DND-41 (cell line): Measurements from ENCODE around the gene ILF3.

Experiments used
- EZH2 ChIP-seq: IDR thresholded peaks from 3 replicates; pipeline ENCODE4 v1.6.1; 2012; ENCODE audit warnings: borderline replicate concordance, low read depth, mild to moderate bottlenecking, moderate library complexity, low read length, inconsistent platforms; ENCODE audit not compliant: severe bottlenecking
- TF ChIP-seq, protein P1 (sequence below): IDR thresholded peaks from 2 replicates; pipeline ENCODE4 v1.5.1; 2012; ENCODE audit warnings: borderline replicate concordance, low read length, moderate library complexity, mild to moderate bottlenecking; ENCODE audit not compliant: poor library complexity, severe bottlenecking; ENCODE audit errors: extremely low read depth

DNA sequence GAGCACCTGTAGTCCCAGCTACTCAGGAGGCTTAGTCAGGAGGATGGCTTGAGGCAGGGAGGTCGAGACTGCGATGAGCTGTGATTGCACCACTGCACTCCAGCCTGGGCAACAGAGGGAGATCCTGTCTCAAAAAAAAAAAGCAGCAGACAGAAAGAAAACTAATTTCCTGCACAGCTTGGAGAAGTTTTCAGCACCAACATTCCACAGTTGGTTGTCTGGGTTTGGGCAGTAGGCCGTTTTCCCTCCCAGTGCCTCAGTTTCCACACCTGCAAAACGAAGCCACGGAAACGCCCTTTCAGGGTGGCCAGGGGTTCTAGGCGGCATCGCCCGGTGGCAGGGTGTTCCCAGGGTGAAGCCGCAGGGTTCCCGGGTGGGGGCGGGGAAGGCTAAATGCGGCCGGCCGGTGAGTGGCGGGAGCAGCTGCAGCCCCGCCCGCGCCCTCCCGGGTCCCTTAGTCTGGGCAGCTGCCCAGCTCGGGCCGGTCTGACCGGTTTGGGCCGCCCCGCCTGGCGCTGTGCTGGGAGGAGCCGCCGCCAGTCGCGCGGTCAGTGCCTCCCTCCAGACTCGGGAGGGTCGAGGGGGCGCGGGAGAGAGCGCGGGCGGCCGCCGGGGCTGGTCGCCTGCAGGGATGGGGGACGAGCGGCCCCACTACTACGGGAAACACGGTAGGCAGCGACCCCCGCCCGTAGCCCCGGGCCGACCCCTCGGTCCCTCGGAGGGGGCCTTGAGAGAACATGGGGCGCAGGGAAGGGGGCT is 29.0 kb upstream of the ILF3 start, which contains the start of gene SLC44A2:
- TF ChIP-seq, protein P1, sequence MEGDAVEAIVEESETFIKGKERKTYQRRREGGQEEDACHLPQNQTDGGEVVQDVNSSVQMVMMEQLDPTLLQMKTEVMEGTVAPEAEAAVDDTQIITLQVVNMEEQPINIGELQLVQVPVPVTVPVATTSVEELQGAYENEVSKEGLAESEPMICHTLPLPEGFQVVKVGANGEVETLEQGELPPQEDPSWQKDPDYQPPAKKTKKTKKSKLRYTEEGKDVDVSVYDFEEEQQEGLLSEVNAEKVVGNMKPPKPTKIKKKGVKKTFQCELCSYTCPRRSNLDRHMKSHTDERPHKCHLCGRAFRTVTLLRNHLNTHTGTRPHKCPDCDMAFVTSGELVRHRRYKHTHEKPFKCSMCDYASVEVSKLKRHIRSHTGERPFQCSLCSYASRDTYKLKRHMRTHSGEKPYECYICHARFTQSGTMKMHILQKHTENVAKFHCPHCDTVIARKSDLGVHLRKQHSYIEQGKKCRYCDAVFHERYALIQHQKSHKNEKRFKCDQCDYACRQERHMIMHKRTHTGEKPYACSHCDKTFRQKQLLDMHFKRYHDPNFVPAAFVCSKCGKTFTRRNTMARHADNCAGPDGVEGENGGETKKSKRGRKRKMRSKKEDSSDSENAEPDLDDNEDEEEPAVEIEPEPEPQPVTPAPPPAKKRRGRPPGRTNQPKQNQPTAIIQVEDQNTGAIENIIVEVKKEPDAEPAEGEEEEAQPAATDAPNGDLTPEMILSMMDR = no peak
- TF ChIP-seq EZH2 = no peak
